Endothelial cell (in vitro differentiated cells): ENCODE measurements around the gene PARD3. TPM values are rescaled to one million over a fixed set of nuclear protein-coding genes. Genes with fewer than 3 reads are reported as not detected.
A peak's percentile ranks its signal among the peaks of the same experiment; 100 is the strongest.

Experiments
- DNase-seq: peaks from one replicate; pipeline ENCODE4 v3.0.0; 2021; ENCODE audit warnings: low spot score
- H3K27ac Mint-ChIP-seq: one replicate; pipeline ENCODE4 v1.8.0; 2021; ENCODE audit warnings: mixed read lengths, inconsistent platforms; ENCODE audit not compliant: unreplicated experiment
- H3K27me3 Mint-ChIP-seq: one replicate; pipeline ENCODE4 v1.8.0; 2021; ENCODE audit warnings: mild to moderate bottlenecking, moderate library complexity, mixed read lengths, inconsistent platforms; ENCODE audit not compliant: unreplicated experiment
- H3K36me3 Mint-ChIP-seq: one replicate; pipeline ENCODE4 v1.8.0; 2021; ENCODE audit warnings: mild to moderate bottlenecking, low read depth, mixed read lengths, inconsistent platforms; ENCODE audit not compliant: unreplicated experiment
- H3K4me1 Mint-ChIP-seq: one replicate; pipeline ENCODE4 v1.8.0; 2021; ENCODE audit warnings: mild to moderate bottlenecking, mixed read lengths, inconsistent platforms; ENCODE audit not compliant: unreplicated experiment
- H3K4me3 Mint-ChIP-seq: one replicate; pipeline ENCODE4 v1.8.0; 2021; ENCODE audit warnings: mild to moderate bottlenecking, mixed read lengths, inconsistent platforms; ENCODE audit not compliant: unreplicated experiment
- H3K9me3 Mint-ChIP-seq: one replicate; pipeline ENCODE4 v1.8.0; 2021; ENCODE audit warnings: mixed read lengths, inconsistent platforms; ENCODE audit not compliant: unreplicated experiment
- CTCF ChIP-seq: fragments of 200-600 bp; sonication (generic); IDR thresholded peaks from one replicate; pipeline ENCODE4 v1.5.0; 2021; ENCODE audit warnings: antibody characterized with exemption; ENCODE audit not compliant: unreplicated experiment
- total RNA-seq: library from RNA; stranded (reverse); fragmentation: NEBNext Ultra II Directional; extraction: Animal tissue kit (Norgen Biotek cat#: 25700); gene quantifications from one replicate; pipeline ENCODE4 v1.2.1, GENCODE V29; 2021; ENCODE audit not compliant: unreplicated experiment

PARD3 gene
- total RNA-seq, 1 donor from 2014 or later, result 35.2 TPM

GRCh38 chr10:34716234-34716633 lies 98.9 kb downstream of the PARD3 start:
- TF ChIP-seq CTCF, result no peak
- H3K36me3 Mint-ChIP-seq, result no peaks in the 10 kb centered on the region
- H3K9me3 Mint-ChIP-seq, result no peaks in the 10 kb centered on the region
- DNase-seq, result no peak
- peaks cover 36% of the 10 kb centered on the region for H3K4me1 Mint-ChIP-seq
- no peak overlapping the region for H3K4me3 Mint-ChIP-seq
- no peak overlapping the region for H3K27ac Mint-ChIP-seq
- H3K27me3 Mint-ChIP-seq, result no peaks in the 10 kb centered on the region

- Mint-ChIP-seq H3K4me3 (no peak overlapping the region), H3K36me3 (no peaks in the 10 kb centered on the region), H3K27me3 (peaks cover 2% of the 10 kb centered on the region), H3K27ac (no peak overlapping the region), H3K9me3 (no peaks in the 10 kb centered on the region), H3K4me1 (peaks cover 32% of the 10 kb centered on the region)
- DNase-seq, result no peak
- TF ChIP-seq CTCF, result no peak
These were observed 99.4 kb downstream of the PARD3 start for GRCh38 chr10:34715511-34716187.

GRCh38 chr10:34713875-34714274 lies 101.2 kb downstream of the PARD3 start:
- peaks cover 4% of the 10 kb centered on the region for H3K27me3 Mint-ChIP-seq
- DNase-seq, result no peak
- no peaks in the 10 kb centered on the region for H3K9me3 Mint-ChIP-seq
- peaks cover 35% of the 10 kb centered on the region for H3K4me1 Mint-ChIP-seq
- peak overlapping the region; percentile 31 for H3K27ac Mint-ChIP-seq
- no peak for TF ChIP-seq CTCF
- H3K4me3 Mint-ChIP-seq, result no peak overlapping the region
- no peaks in the 10 kb centered on the region for H3K36me3 Mint-ChIP-seq

GRCh38 chr10:34711500-34711899 lies 103.6 kb downstream of the PARD3 start:
- Mint-ChIP-seq H3K9me3 (no peaks in the 10 kb centered on the region), H3K36me3 (no peaks in the 10 kb centered on the region), H3K27me3 (peaks cover 4% of the 10 kb centered on the region), H3K27ac (no peak overlapping the region), H3K4me1 (peaks cover 44% of the 10 kb centered on the region), H3K4me3 (no peak overlapping the region)
- TF ChIP-seq CTCF, result no peak
- DNase-seq, result no peak

GRCh38 chr10:34710391-34710751 lies 104.7 kb downstream of the PARD3 start:
- no peak for TF ChIP-seq CTCF
- Mint-ChIP-seq H3K27ac (no peak overlapping the region), H3K4me1 (peaks cover 47% of the 10 kb centered on the region), H3K4me3 (no peak overlapping the region), H3K36me3 (no peaks in the 10 kb centered on the region), H3K27me3 (peaks cover 4% of the 10 kb centered on the region), H3K9me3 (no peaks in the 10 kb centered on the region)
- DNase-seq, result no peak
